PFSK-1 (cell line): Measurements from ENCODE around the gene DMAP1.

Experiments used
- FOXP2 ChIP-seq: optimal IDR thresholded peaks from 2 replicates; pipeline ENCODE3; 2011; ENCODE audit warnings: borderline replicate concordance, control low read depth, inconsistent platforms; ENCODE audit not compliant: insufficient read depth; ENCODE audit errors: extremely low read length, extremely low read depth
- POLR2AphosphoS5 ChIP-seq: IDR thresholded peaks from 2 replicates; pipeline ENCODE4 v1.6.1; 2012; ENCODE audit warnings: low read depth, mild to moderate bottlenecking, control low read depth, low read length, moderate library complexity
- SIN3A ChIP-seq: IDR thresholded peaks from 2 replicates; pipeline ENCODE4 v1.6.1; 2012; ENCODE audit warnings: mild to moderate bottlenecking, low read length, moderate library complexity, borderline replicate concordance; ENCODE audit not compliant: insufficient read depth
- TAF1 ChIP-seq: IDR thresholded peaks from 2 replicates; pipeline ENCODE4 v1.6.1; 2012; ENCODE audit warnings: low read length, control low read depth, borderline replicate concordance; ENCODE audit not compliant: insufficient read depth
- TF ChIP-seq, protein P1 (sequence below), 2 experiments: IDR thresholded peaks; 2 replicates each; pipeline versions ENCODE4 v1.6.1 to v1.8.0; 2011 to 2012; ENCODE audit warnings: low read depth in 2 of 2, low read length in 2 of 2, control low read depth in 1 of 2, inconsistent platforms in 1 of 2, mild to moderate bottlenecking in 1 of 2, moderate library complexity in 1 of 2; ENCODE audit not compliant: insufficient read depth in 1 of 2

DMAP1 gene

DNA sequence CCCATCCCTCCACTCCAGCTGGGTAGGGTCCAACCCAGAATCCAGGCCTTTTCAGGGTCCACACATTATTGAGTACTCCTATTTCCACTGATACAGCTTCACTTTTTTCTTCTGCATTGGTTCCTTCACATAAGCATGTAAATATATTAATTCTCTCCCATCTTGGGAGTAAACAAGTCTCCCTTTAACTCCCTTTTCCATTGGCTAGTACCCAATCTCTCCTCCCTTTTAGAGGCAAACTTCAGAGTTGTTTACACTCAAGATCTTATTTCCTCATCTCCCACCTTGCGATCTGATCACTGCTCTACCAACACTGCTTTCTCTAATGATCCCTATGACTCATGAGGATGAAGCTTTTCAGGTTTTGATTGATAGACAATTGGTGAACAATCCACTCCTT is 20.3 kb downstream of the DMAP1 start:
- TF ChIP-seq SIN3A (no peak), POLR2AphosphoS5 (no peak), TAF1 (no peak), FOXP2 (no peak)
- TF ChIP-seq, protein P1, sequence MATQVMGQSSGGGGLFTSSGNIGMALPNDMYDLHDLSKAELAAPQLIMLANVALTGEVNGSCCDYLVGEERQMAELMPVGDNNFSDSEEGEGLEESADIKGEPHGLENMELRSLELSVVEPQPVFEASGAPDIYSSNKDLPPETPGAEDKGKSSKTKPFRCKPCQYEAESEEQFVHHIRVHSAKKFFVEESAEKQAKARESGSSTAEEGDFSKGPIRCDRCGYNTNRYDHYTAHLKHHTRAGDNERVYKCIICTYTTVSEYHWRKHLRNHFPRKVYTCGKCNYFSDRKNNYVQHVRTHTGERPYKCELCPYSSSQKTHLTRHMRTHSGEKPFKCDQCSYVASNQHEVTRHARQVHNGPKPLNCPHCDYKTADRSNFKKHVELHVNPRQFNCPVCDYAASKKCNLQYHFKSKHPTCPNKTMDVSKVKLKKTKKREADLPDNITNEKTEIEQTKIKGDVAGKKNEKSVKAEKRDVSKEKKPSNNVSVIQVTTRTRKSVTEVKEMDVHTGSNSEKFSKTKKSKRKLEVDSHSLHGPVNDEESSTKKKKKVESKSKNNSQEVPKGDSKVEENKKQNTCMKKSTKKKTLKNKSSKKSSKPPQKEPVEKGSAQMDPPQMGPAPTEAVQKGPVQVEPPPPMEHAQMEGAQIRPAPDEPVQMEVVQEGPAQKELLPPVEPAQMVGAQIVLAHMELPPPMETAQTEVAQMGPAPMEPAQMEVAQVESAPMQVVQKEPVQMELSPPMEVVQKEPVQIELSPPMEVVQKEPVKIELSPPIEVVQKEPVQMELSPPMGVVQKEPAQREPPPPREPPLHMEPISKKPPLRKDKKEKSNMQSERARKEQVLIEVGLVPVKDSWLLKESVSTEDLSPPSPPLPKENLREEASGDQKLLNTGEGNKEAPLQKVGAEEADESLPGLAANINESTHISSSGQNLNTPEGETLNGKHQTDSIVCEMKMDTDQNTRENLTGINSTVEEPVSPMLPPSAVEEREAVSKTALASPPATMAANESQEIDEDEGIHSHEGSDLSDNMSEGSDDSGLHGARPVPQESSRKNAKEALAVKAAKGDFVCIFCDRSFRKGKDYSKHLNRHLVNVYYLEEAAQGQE (IDR thresholded peaks at IDR 0.05; ENCODE audit: insufficient read depth in 1 of 2, low read depth in 2 of 2, low read length in 2 of 2) = no peak

DNA sequence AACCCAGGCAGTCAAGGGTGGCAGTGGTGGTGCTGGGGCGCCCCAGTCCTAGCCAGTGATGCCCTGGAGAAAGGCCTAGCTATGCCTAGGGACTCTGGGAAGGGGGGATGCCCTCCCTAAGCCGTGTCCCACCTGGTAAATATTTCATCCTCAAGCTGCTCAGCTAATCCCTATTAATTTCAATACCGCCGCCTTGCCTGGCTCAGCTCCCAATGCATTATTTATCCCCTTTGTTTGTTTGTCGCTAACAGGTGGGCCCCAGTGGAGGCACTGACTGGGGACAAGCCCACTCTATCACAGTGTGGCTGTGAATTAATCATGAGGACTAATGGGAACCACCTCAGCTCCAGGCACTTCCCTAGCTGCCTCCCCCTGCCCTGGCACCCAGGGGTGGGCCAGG is 22.5 kb downstream of the DMAP1 start:
- no peak for TF ChIP-seq FOXP2
- TF ChIP-seq TAF1 = no peak
- no peak for TF ChIP-seq SIN3A
- no peak for TF ChIP-seq POLR2AphosphoS5
- TF ChIP-seq, protein P1 (IDR thresholded peaks at IDR 0.05; ENCODE audit: insufficient read depth in 1 of 2, low read depth in 2 of 2, low read length in 2 of 2) = no peak

GRCh38 chr1:44236490-44237272 is 23.4 kb downstream of the DMAP1 start:
- TF ChIP-seq FOXP2 (no peak), POLR2AphosphoS5 (no peak), TAF1 (no peak), SIN3A (no peak)
- TF ChIP-seq, protein P1 (IDR thresholded peaks at IDR 0.05; ENCODE audit: insufficient read depth in 1 of 2, low read depth in 2 of 2, low read length in 2 of 2) = no peak

DNA sequence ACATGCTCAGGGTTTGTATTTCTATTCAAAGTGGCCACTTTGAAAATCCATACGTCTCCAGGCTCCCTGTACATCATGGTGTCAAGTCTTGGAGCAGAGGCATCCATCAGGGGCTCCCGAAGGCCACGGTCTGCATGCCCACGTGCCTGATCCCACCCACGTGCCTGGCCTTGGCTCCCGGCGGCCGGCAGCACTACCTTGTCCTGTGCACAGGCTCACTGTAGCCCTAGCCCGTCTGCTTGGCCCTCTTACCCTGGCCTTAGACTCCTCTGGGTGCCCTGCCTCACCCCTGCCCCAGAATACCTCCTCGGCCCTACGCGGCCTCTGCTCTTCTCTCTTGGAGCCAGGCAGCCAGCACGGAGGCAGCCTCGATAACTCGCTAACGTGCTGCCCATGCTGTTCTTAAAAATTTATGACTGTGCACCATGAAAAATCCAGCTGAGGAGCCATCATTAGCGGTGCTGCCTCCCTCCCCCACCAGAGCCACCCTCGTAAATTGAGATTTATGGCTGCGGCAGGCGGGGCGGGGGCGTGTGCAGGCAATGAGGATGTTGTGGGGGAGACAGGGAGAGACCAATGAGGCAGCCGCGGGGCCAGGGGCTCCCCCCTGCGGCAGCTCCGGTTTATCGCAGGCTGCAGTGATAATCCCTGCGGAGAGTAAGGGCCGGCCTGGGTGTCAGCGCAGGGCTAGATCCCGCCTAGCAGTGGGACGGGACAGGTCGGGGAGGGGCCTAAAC is 24.6 kb downstream of the DMAP1 start:
- no peak for TF ChIP-seq POLR2AphosphoS5

DNA sequence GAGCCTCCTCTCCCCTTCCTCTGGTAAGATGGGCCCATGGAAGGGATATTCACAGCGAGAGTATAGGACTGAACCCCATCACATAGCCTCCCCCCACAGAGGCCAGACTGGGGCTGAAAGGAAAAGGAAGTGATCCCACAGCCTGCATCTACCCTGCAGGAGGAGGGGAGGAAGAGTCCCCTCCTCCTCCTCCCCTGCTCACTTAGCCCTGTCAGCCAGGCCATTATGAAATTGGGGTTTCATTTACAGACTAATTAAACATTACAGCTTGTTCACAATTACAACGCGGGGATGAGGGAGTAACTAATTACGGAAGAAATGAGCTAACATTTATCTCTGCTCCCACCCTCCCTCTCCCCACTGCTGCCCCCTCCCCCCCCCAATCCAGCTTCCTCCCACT is 25.4 kb downstream of the DMAP1 start:
- no peak for TF ChIP-seq POLR2AphosphoS5
- no peak for TF ChIP-seq TAF1
- no peak for TF ChIP-seq SIN3A
- no peak for TF ChIP-seq FOXP2
- TF ChIP-seq, protein P1 (IDR thresholded peaks at IDR 0.05; ENCODE audit: insufficient read depth in 1 of 2, low read depth in 2 of 2, low read length in 2 of 2) = no peak
